H9 (cell line): ENCODE results near the gene SAP30L. TPM values are rescaled to one million over a fixed set of nuclear protein-coding genes. Genes with fewer than 3 reads are reported as not detected.

ENCODE experiments used
- DNase-seq: peaks from one replicate; pipeline ENCODE4 v3.0.0-alpha.2; 2017
- H2AFZ ChIP-seq: one replicate; pipeline ENCODE4 v1.6.1; 2013; ENCODE audit warnings: mild to moderate bottlenecking, low read length, control low read depth, moderate library complexity
- H2AK5ac ChIP-seq: 2 replicates; pipeline ENCODE4 v1.6.1; 2013; ENCODE audit warnings: low read length, control low read depth, mixed read lengths; ENCODE audit not compliant: insufficient read length
- H2BK120ac ChIP-seq: one replicate; pipeline ENCODE4 v1.6.1; 2013; ENCODE audit warnings: low read depth, mild to moderate bottlenecking, low read length, control low read depth, inconsistent platforms; ENCODE audit not compliant: poor library complexity, severe bottlenecking
- H2BK12ac ChIP-seq: 2 replicates; pipeline ENCODE4 v1.6.1; 2013; ENCODE audit warnings: low read length, control low read depth, mixed read lengths, low read depth; ENCODE audit not compliant: insufficient read length
- H2BK15ac ChIP-seq: 2 replicates; pipeline ENCODE4 v1.6.1; 2013; ENCODE audit warnings: low read depth, low read length, control low read depth
- H2BK20ac ChIP-seq: one replicate; pipeline ENCODE4 v1.6.1; 2013; ENCODE audit warnings: low read depth, mild to moderate bottlenecking, low read length, control low read depth, inconsistent platforms; ENCODE audit not compliant: poor library complexity, severe bottlenecking
- H2BK5ac ChIP-seq: 2 replicates; pipeline ENCODE4 v1.6.1; 2013; ENCODE audit warnings: low read length, control low read depth, mixed read lengths; ENCODE audit not compliant: insufficient read length
- H3K14ac ChIP-seq: 2 replicates; pipeline ENCODE4 v1.6.1; 2013; ENCODE audit warnings: low read length, control low read depth; ENCODE audit not compliant: insufficient read depth
- H3K18ac ChIP-seq: 2 replicates; pipeline ENCODE4 v1.6.1; 2013; ENCODE audit warnings: low read depth, mild to moderate bottlenecking, mixed read lengths, low read length, control low read depth; ENCODE audit not compliant: insufficient read length
- H3K23ac ChIP-seq: 2 replicates; pipeline ENCODE4 v1.6.1; 2013; ENCODE audit warnings: low read length, control low read depth, mixed read lengths, low read depth; ENCODE audit not compliant: insufficient read length
- H3K23me2 ChIP-seq: 2 replicates; pipeline ENCODE4 v1.6.1; 2013; ENCODE audit warnings: low read depth, mild to moderate bottlenecking, mixed read lengths, low read length, control low read depth; ENCODE audit not compliant: insufficient read length, poor library complexity, severe bottlenecking
- H3K27ac ChIP-seq: 2 replicates; pipeline ENCODE4 v1.5.1; 2013; ENCODE audit warnings: low read length, control low read depth, mixed read lengths, low read depth; ENCODE audit not compliant: insufficient read length
- H3K27me3 ChIP-seq: 2 replicates; pipeline ENCODE4 v1.6.1; 2013; ENCODE audit warnings: low read length, control low read depth, inconsistent platforms; ENCODE audit not compliant: insufficient read depth
- H3K4ac ChIP-seq: 2 replicates; pipeline ENCODE4 v1.6.1; 2013; ENCODE audit warnings: low read depth, mild to moderate bottlenecking, control low read depth, inconsistent platforms, low read length, moderate library complexity
- H3K4me1 ChIP-seq: 2 replicates; pipeline ENCODE4 v1.6.1; 2013; ENCODE audit warnings: low read length, control low read depth, inconsistent platforms; ENCODE audit not compliant: insufficient read depth
- H3K4me2 ChIP-seq: 2 replicates; pipeline ENCODE4 v1.6.1; 2013; ENCODE audit warnings: low read length, control low read depth, mixed read lengths; ENCODE audit not compliant: insufficient read length, insufficient read depth
- H3K56ac ChIP-seq: 2 replicates; pipeline ENCODE4 v1.6.1; 2013; ENCODE audit warnings: low read depth, mild to moderate bottlenecking, mixed read lengths, low read length, control low read depth; ENCODE audit not compliant: insufficient read length
- H3K79me1 ChIP-seq: 2 replicates; pipeline ENCODE4 v1.6.1; 2013; ENCODE audit warnings: low read depth, mild to moderate bottlenecking, moderate library complexity, low read length, control low read depth, inconsistent platforms; ENCODE audit not compliant: insufficient read depth, poor library complexity, severe bottlenecking
- H3K79me2 ChIP-seq: 2 replicates; pipeline ENCODE4 v1.6.1; 2013; ENCODE audit warnings: low read length, control low read depth, inconsistent platforms; ENCODE audit not compliant: insufficient read depth
- H3K9ac ChIP-seq: 2 replicates; pipeline ENCODE4 v1.6.1; 2013; ENCODE audit warnings: low read length, control low read depth, mixed read lengths; ENCODE audit not compliant: insufficient read length; ENCODE audit errors: extremely low read depth
- H3K9me3 ChIP-seq: one replicate; pipeline ENCODE4 v1.6.1; 2013; ENCODE audit warnings: low read depth, low read length, inconsistent platforms; ENCODE audit not compliant: control insufficient read depth
- H3T11ph ChIP-seq: one replicate; pipeline ENCODE4 v1.6.1; 2013; ENCODE audit warnings: mild to moderate bottlenecking, low read length, control low read depth, inconsistent platforms
- H4K20me1 ChIP-seq: one replicate; pipeline ENCODE4 v1.6.1; 2013; ENCODE audit not compliant: control insufficient read depth, insufficient read length, insufficient read depth
- H4K5ac ChIP-seq: 2 replicates; pipeline ENCODE4 v1.6.1; 2013; ENCODE audit warnings: low read depth, mild to moderate bottlenecking, mixed read lengths, low read length, control low read depth; ENCODE audit not compliant: insufficient read length
- H4K8ac ChIP-seq: replicated peaks from 2 replicates; pipeline ENCODE4 v1.6.1; 2013; ENCODE audit warnings: low read length, control low read depth, mixed read lengths, low read depth; ENCODE audit not compliant: insufficient read length
- H4K91ac ChIP-seq: 2 replicates; pipeline ENCODE4 v1.6.1; 2013; ENCODE audit warnings: low read depth, mild to moderate bottlenecking, moderate library complexity, mixed read lengths, low read length, control low read depth; ENCODE audit not compliant: insufficient read length
- H3K27ac Mint-ChIP-seq, 3 experiments: 2 replicates in 2 of 3; 3 replicates in 1 of 3; pipeline ENCODE4 v1.8.0; 2020 to 2021; ENCODE audit warnings: mixed read lengths in 3 of 3, mild to moderate bottlenecking in 1 of 3, moderate library complexity in 1 of 3
- H3K27me3 Mint-ChIP-seq: 2 replicates; pipeline ENCODE4 v1.8.0; 2021; ENCODE audit warnings: low read depth, mild to moderate bottlenecking, moderate library complexity, mixed read lengths
- H3K36me3 Mint-ChIP-seq, 3 experiments: 2 replicates in 2 of 3; 3 replicates in 1 of 3; pipeline ENCODE4 v1.8.0; 2020 to 2021; ENCODE audit warnings: low read depth in 3 of 3, mixed read lengths in 3 of 3; ENCODE audit not compliant: insufficient read depth in 1 of 3
- H3K4me1 Mint-ChIP-seq, 2 experiments: 2 replicates each; pipeline ENCODE4 v1.8.0; 2020; ENCODE audit warnings: mixed read lengths in 2 of 2
- H3K4me3 Mint-ChIP-seq, 2 experiments: 2 replicates in 1 of 2; 3 replicates in 1 of 2; pipeline ENCODE4 v1.8.0; 2020 to 2021; ENCODE audit warnings: mild to moderate bottlenecking in 2 of 2, mixed read lengths in 2 of 2, moderate library complexity in 1 of 2
- H3K9me3 Mint-ChIP-seq, 2 experiments: 2 replicates in 1 of 2; 3 replicates in 1 of 2; pipeline ENCODE4 v1.8.0; 2020; ENCODE audit warnings: mild to moderate bottlenecking in 2 of 2, mixed read lengths in 2 of 2, moderate library complexity in 1 of 2
- WGBS: extraction: QIAGEN DNeasy Blood & Tissue Kit; methylation state at CpG from one replicate; pipeline ENCODE4 v1.1.7; 2013; ENCODE audit warnings: missing lambda C conversion rate, low lambda C conversion rate, mixed read lengths; ENCODE audit not compliant: insufficient read length; ENCODE audit errors: extremely low coverage; 5-methylcytosine and 5-hydroxymethylcytosine counted together
- total RNA-seq: library from RNA; stranded (reverse); gene quantifications from 2 replicates; pipeline ENCODE4 v1.2.1, GENCODE V29; 2021
- TF ChIP-seq, protein P1 (sequence below): fragments of 200-600 bp; sonication (generic); conservative IDR thresholded peaks from 3 replicates; pipeline ENCODE4 v1.8.0; 2021; ENCODE audit warnings: antibody characterized with exemption, mild to moderate bottlenecking

The SAP30L gene
- total RNA-seq, 1 experiment from 2014 or later = 25.0 TPM

DNA sequence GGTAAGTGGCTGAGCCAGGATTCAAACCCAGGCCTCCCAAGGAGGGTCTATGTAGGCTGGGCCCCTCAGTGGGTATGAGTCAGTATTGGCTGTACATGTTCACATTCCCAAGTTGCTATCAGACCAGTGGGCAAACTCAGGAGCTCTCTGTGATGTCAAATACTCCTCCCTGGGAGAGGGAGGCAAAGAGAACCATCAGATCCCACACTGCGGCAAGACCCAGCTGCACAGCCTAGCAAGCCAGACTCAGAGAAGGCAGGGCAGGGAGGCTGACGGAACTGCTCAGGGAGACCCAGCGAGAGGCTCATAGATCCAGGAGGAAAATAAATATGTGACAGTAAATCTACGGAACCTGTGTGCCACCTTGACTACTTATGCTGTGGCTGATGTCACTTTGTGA lies 42.6 kb upstream of the SAP30L start:
- Histone ChIP-seq H4K91ac (no peak overlapping the region), H3K9ac (no peak overlapping the region), H2BK15ac (no peak overlapping the region), H3K4me1 (no peaks in the 10 kb centered on the region), H3K23me2 (no peaks in the 10 kb centered on the region), H2BK20ac (no peak overlapping the region), H3K18ac (no peak overlapping the region), H3K27me3 (no peaks in the 10 kb centered on the region), H2BK12ac (no peak overlapping the region), H3K79me1 (no peaks in the 10 kb centered on the region), H4K20me1 (no peaks in the 10 kb centered on the region), H3K56ac (no peak overlapping the region), H3K79me2 (no peaks in the 10 kb centered on the region), H3K14ac (no peak overlapping the region), H3K4me2 (no peak overlapping the region), H3K4ac (no peak overlapping the region), H3K27ac (no peak overlapping the region), H3T11ph (no peak overlapping the region), H4K8ac (no peak overlapping the region), H2AK5ac (no peak overlapping the region), H2BK5ac (no peak overlapping the region), H3K9me3 (no peaks in the 10 kb centered on the region), H3K23ac (no peak overlapping the region), H4K5ac (no peak overlapping the region), H2AFZ (no peak overlapping the region), H2BK120ac (no peak overlapping the region)
- no peak for DNase-seq
- peaks cover 11 to 17% of the 10 kb centered on the region in 2 experiments for H3K4me1 Mint-ChIP-seq
- no peak overlapping the region for H3K27ac Mint-ChIP-seq
- TF ChIP-seq, protein P1, sequence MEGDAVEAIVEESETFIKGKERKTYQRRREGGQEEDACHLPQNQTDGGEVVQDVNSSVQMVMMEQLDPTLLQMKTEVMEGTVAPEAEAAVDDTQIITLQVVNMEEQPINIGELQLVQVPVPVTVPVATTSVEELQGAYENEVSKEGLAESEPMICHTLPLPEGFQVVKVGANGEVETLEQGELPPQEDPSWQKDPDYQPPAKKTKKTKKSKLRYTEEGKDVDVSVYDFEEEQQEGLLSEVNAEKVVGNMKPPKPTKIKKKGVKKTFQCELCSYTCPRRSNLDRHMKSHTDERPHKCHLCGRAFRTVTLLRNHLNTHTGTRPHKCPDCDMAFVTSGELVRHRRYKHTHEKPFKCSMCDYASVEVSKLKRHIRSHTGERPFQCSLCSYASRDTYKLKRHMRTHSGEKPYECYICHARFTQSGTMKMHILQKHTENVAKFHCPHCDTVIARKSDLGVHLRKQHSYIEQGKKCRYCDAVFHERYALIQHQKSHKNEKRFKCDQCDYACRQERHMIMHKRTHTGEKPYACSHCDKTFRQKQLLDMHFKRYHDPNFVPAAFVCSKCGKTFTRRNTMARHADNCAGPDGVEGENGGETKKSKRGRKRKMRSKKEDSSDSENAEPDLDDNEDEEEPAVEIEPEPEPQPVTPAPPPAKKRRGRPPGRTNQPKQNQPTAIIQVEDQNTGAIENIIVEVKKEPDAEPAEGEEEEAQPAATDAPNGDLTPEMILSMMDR = no peak
- no CpG with 5 or more reads among the region's 4 CpGs for WGBS
- peaks cover 0 to 1% (median 0%) of the 10 kb centered on the region in 3 experiments; a peak in 1 of 7 replicates for H3K36me3 Mint-ChIP-seq
- H3K9me3 Mint-ChIP-seq = no peaks in the 10 kb centered on the region
- no peaks in the 10 kb centered on the region for H3K27me3 Mint-ChIP-seq
- no peak overlapping the region for H3K4me3 Mint-ChIP-seq
